Esophagus muscularis mucosa (tissue), 4 donors: ENCODE measurements around the gene HS6ST2.

Source experiments
- CTCF ChIP-seq, 3 experiments: fragments of 200-600 bp in 2 of 3; fragments of 450-650 bp in 1 of 3; sonication (generic) in 2 of 3; IDR thresholded peaks; one replicate each; pipeline ENCODE4 v1.5.1; 2017 to 2019; ENCODE audit warnings: antibody characterized with exemption in 3 of 3, mild to moderate bottlenecking in 2 of 3, moderate library complexity in 1 of 3
- EP300 ChIP-seq: sonication (generic); formaldehyde crosslinking; IDR thresholded peaks from one replicate; pipeline ENCODE4 v1.6.1; 2017; ENCODE audit warnings: antibody characterized with exemption
- POLR2A ChIP-seq: fragments of 450-650 bp; IDR thresholded peaks from one replicate; pipeline ENCODE4 v1.6.1; 2017; ENCODE audit warnings: antibody characterized with exemption, moderate library complexity, mild to moderate bottlenecking, low read depth
- POLR2AphosphoS5 ChIP-seq, 2 donors: sonication (generic); formaldehyde crosslinking; IDR thresholded peaks; one replicate each; pipeline ENCODE4 v1.6.1; 2017; ENCODE audit warnings: antibody characterized with exemption in 2 of 2

GRCh38 chrX:132776486-132777210 is 181.8 kb downstream of the HS6ST2 start:
- TF ChIP-seq EP300, result no peak
- TF ChIP-seq CTCF (IDR thresholded peaks at IDR 0.05), result no peak
- TF ChIP-seq POLR2A, result no peak
- no peak for TF ChIP-seq POLR2AphosphoS5 (IDR thresholded peaks at IDR 0.05)
